ENCODE data around the gene ZNF740. TPM values are rescaled to one million over a fixed set of nuclear protein-coding genes. Genes with fewer than 3 reads are reported as not detected.

Gene ZNF740
- total RNA-seq, 1 donor from 2014 or later, result 5.9 TPM

Other genes starting within 250 kb of the ZNF740 start
- gene KRT18, start 231.6 kb upstream of the ZNF740 start, total RNA-seq, result 285 TPM
- gene EIF4B, start 174.3 kb upstream of the ZNF740 start, total RNA-seq, result 181 TPM
- 608 TPM for gene TNS2, start 130.7 kb upstream of the ZNF740 start, total RNA-seq
- 48.6 TPM for gene SPRYD3, start 101.3 kb upstream of the ZNF740 start, total RNA-seq
- 1,664 TPM for gene IGFBP6, start 83.1 kb upstream of the ZNF740 start, total RNA-seq
- gene SOAT2, start 77.2 kb upstream of the ZNF740 start, total RNA-seq, result not detected
- 30.7 TPM for gene CSAD, start 203 bp downstream of the ZNF740 start, total RNA-seq
- gene ITGB7, start 26.5 kb downstream of the ZNF740 start, total RNA-seq, result 1.6 TPM
- gene RARG, start 51.5 kb downstream of the ZNF740 start, total RNA-seq, result 29.8 TPM
- gene ESPL1, start 87.6 kb downstream of the ZNF740 start, total RNA-seq, result not detected
- gene PFDN5, start 114.8 kb downstream of the ZNF740 start, total RNA-seq, result 187 TPM
- gene MYG1, start 119.0 kb downstream of the ZNF740 start, total RNA-seq, result 27.5 TPM
- gene AAAS, start 140.9 kb downstream of the ZNF740 start, total RNA-seq, result 21.2 TPM
- gene SP7, start 155.6 kb downstream of the ZNF740 start, total RNA-seq, result not detected
- gene SP1, start 199.5 kb downstream of the ZNF740 start, total RNA-seq, result 49.0 TPM
- gene AMHR2, start 243.1 kb downstream of the ZNF740 start, total RNA-seq, result not detected

Measured in ascending aorta (tissue), 1 donor.